ENCODE measurements around the gene KRTAP13-4. TPM values are rescaled to one million over a fixed set of nuclear protein-coding genes. Genes with fewer than 3 reads are reported as not detected.

Gene KRTAP13-4
- total RNA-seq, 1 experiment from 2014 or later, result not detected

DNA sequence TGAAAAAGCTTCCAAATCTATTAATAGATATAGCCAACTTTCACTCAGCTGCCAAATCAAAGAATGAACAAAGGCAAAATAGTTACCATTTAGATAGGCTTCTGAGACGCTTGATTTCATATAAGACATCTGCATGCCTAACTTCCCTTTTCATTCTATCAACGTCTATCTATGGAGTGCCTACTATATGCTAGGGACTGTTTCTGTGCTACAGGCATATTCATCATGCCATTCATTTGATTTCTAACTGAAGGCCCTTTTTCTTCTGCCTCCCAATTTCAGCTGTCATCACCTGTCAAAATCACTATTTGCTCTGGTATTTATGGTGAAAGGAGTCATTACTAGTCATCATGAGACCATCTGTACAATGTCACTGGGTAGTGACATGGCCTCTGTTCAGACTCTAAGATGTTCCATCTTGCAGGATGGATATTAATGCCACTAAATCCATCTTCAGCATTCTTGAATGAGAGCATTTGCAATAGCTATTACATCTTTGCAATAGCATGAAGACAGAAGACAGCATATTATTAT lies 38.5 kb upstream of the KRTAP13-4 start:
- BruUV-seq (replicated peaks), result no TSS peak
- Histone ChIP-seq H3K4me1 (ENCODE audit: insufficient read depth, low read length) (no peaks in the 10 kb centered on the region), H3K79me2 (ENCODE audit: low read length) (no peaks in the 10 kb centered on the region), H3K9ac (ENCODE audit: low read length) (no peak overlapping the region), H3K9me2 (replicated peaks; ENCODE audit: low read length) (no peaks in the 10 kb centered on the region), H3F3A (ENCODE audit: low read length, unreplicated experiment) (no peaks in the 10 kb centered on the region), H3K36me3 (ENCODE audit: low read depth, low read length) (no peaks in the 10 kb centered on the region), H4K20me1 (ENCODE audit: low read length) (no peaks in the 10 kb centered on the region), H2AFZ (ENCODE audit: low read length) (no peak overlapping the region), H3K27me3 (ENCODE audit: low read length) (peaks cover 54% of the 10 kb centered on the region; the same call in 1 of the 2 replicates), H3K4me3 (ENCODE audit: low read length) (no peak overlapping the region), H3K4me2 (ENCODE audit: low read length) (no peak overlapping the region), H3K9me3 (ENCODE audit: low read length) (no peaks in the 10 kb centered on the region), H3K27ac (ENCODE audit: low read length) (no peak overlapping the region)
- DNase-seq (peak; percentile 40), ATAC-seq (no peak)
- TF ChIP-seq EZH2phosphoT487 (IDR thresholded peaks at IDR 0.05; ENCODE audit: borderline replicate concordance, low read length), result no peak
- TF ChIP-seq EZH2 (IDR thresholded peaks at IDR 0.05; ENCODE audit: low read length, unreplicated experiment), result no peak
- TF ChIP-seq, protein P1, sequence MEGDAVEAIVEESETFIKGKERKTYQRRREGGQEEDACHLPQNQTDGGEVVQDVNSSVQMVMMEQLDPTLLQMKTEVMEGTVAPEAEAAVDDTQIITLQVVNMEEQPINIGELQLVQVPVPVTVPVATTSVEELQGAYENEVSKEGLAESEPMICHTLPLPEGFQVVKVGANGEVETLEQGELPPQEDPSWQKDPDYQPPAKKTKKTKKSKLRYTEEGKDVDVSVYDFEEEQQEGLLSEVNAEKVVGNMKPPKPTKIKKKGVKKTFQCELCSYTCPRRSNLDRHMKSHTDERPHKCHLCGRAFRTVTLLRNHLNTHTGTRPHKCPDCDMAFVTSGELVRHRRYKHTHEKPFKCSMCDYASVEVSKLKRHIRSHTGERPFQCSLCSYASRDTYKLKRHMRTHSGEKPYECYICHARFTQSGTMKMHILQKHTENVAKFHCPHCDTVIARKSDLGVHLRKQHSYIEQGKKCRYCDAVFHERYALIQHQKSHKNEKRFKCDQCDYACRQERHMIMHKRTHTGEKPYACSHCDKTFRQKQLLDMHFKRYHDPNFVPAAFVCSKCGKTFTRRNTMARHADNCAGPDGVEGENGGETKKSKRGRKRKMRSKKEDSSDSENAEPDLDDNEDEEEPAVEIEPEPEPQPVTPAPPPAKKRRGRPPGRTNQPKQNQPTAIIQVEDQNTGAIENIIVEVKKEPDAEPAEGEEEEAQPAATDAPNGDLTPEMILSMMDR (conservative IDR thresholded peaks at IDR 0.05; ENCODE audit: low read depth, low read length), result no peak
- ChIA-PET CTCF (no interaction called here), POLR2A (ENCODE audit: unreplicated experiment) (no interaction called here)
- intact Hi-C loops (cut with micrococcal nuclease), result no loop called here

DNA sequence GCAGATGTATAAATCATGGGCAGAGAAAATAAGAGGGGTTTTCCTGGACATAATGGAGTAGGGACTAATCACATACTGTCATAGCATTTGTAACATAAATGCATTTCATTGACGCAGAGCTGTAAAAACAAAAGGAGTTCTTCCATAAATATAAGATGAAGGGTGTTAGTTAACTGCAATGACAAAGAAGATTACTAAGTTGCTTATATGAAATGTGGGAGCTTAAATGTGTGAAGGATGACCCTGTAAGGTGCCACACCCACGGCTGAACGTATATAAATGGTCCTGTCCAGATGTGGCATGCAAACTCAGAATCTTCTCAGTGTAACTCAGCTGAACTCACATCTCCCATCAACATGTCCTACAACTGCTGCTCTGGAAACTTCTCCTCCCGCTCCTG lies 34.3 kb upstream of the KRTAP13-4 start, which contains the start of gene KRTAP13-1:
TSS of gene KRTAP13-1 (plus strand) at position 301 of the 400 bp plus-strand sequence. CDS start at position 357, 56 bp downstream.
- intact Hi-C loops (cut with micrococcal nuclease), result no loop called here
- ATAC-seq (no peak), DNase-seq (no peak)
- no peaks in the 10 kb centered on the region for H3K36me3 ChIP-seq (ENCODE audit: low read depth, low read length)
- no peak within 1 kb of the TSS for H3K27ac ChIP-seq (ENCODE audit: low read length)
- H3K9me2 ChIP-seq (replicated peaks; ENCODE audit: low read length), result no peaks in the 10 kb centered on the region
- no peaks in the 10 kb centered on the region for H3K4me1 ChIP-seq (ENCODE audit: insufficient read depth, low read length)
- TF ChIP-seq, protein P1 (conservative IDR thresholded peaks at IDR 0.05; ENCODE audit: low read depth, low read length), result no peak
- TF ChIP-seq EZH2 (IDR thresholded peaks at IDR 0.05; ENCODE audit: low read length, unreplicated experiment), result no peak
- no peak for TF ChIP-seq EZH2phosphoT487 (IDR thresholded peaks at IDR 0.05; ENCODE audit: borderline replicate concordance, low read length)
- ChIA-PET CTCF (no interaction called here), POLR2A (ENCODE audit: unreplicated experiment) (no interaction called here)
- H3K4me3 ChIP-seq (ENCODE audit: low read length), result no peak within 1 kb of the TSS
- no peaks in the 10 kb centered on the region for H3K9me3 ChIP-seq (ENCODE audit: low read length)
- H3K27me3 ChIP-seq (ENCODE audit: low read length), result peaks cover 49% of the 10 kb centered on the region
- H3K79me2 ChIP-seq (ENCODE audit: low read length), result no peaks in the 10 kb centered on the region
- H3F3A ChIP-seq (ENCODE audit: low read length, unreplicated experiment), result no peaks in the 10 kb centered on the region
- no peaks in the 10 kb centered on the region for H4K20me1 ChIP-seq (ENCODE audit: low read length)
- H3K9ac ChIP-seq (ENCODE audit: low read length), result no peak within 1 kb of the TSS
- no peak within 1 kb of the TSS for H2AFZ ChIP-seq (ENCODE audit: low read length)
- no TSS peak for BruUV-seq (replicated peaks)
- no peak within 1 kb of the TSS for H3K4me2 ChIP-seq (ENCODE audit: low read length)

DNA sequence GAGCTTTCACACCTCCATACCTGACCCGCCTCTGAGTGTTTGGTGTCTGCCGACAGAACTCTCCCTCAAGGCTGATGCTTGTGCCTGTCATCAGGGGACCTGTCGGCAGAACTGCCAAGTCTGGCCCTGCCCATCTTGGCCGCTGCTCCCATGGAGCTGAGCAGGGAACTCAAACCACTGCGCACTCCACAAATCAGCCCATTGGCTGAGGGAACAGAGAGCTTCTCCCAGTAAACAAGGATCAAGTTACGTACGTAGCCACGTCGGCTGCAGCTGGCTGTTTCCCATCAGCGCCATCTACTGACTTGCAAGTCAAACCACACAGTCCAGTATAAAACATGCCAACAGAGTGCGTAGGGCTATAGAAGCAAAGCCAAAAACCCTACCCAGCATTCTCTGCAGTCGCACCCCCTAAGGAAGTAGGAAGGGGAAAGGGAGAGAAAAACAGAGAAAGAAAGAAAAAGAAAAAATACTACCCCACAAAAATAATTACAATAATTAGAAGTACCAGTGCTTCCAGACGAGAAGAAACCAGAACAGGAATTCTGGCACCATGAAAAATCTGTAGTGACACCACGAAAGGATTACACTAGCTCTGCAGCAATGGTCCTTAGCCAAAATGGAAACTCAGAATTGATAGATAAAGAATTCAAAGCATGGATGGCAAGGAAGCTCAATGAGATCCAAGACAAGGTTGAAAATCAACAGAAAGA lies 21.1 kb upstream of the KRTAP13-4 start:
- POLR2A ChIA-PET (ENCODE audit: unreplicated experiment), result no interaction called here
- no peak overlapping the region for H3K9ac ChIP-seq (ENCODE audit: low read length)
- no peaks in the 10 kb centered on the region for H3K36me3 ChIP-seq (ENCODE audit: low read depth, low read length)
- H3K4me1 ChIP-seq (ENCODE audit: insufficient read depth, low read length), result no peaks in the 10 kb centered on the region
- intact Hi-C loops (cut with micrococcal nuclease), result loop anchor here (1.0 to 2.0 kb wide), 2 partner anchors 68 to 364 kb away; no protein-coding TSS in a partner anchor
- H3K9me3 ChIP-seq (ENCODE audit: low read length), result no peaks in the 10 kb centered on the region
- ATAC-seq, result peak; percentile 100
- H3K4me3 ChIP-seq (ENCODE audit: low read length), result 0 out of 2 replicates have a peak overlapping the region, but pooled peaks have one; percentile 3
- H2AFZ ChIP-seq (ENCODE audit: low read length), result peak overlapping the region; percentile 52
- TF ChIP-seq, protein P1 (conservative IDR thresholded peaks at IDR 0.05; ENCODE audit: low read depth, low read length), result peak; percentile 83
- TF ChIP-seq EZH2phosphoT487 (IDR thresholded peaks at IDR 0.05; ENCODE audit: borderline replicate concordance, low read length) (no peak), EZH2 (IDR thresholded peaks at IDR 0.05; ENCODE audit: low read length, unreplicated experiment) (no peak)
- BruUV-seq (replicated peaks), result no TSS peak
- no peaks in the 10 kb centered on the region for H4K20me1 ChIP-seq (ENCODE audit: low read length)
- peak; percentile 93 for DNase-seq
- CTCF ChIA-PET, result interaction anchor here (0.5 to 1.0 kb wide), 3 partner anchors 25 to 880 kb away, joined by 3 read pairs; no protein-coding TSS in a partner anchor
- H3F3A ChIP-seq (ENCODE audit: low read length, unreplicated experiment), result no peaks in the 10 kb centered on the region
- peaks cover 19% of the 10 kb centered on the region; the same call in 1 of the 2 replicates for H3K27me3 ChIP-seq (ENCODE audit: low read length)
- no peak overlapping the region for H3K27ac ChIP-seq (ENCODE audit: low read length)
- peak overlapping the region; percentile 55 for H3K4me2 ChIP-seq (ENCODE audit: low read length)
- no peaks in the 10 kb centered on the region for H3K79me2 ChIP-seq (ENCODE audit: low read length)
- no peaks in the 10 kb centered on the region for H3K9me2 ChIP-seq (replicated peaks; ENCODE audit: low read length)
